MCF 10A (cell line): ENCODE results near the gene CYP2A13. TPM values are rescaled to one million over a fixed set of nuclear protein-coding genes. Genes with fewer than 3 reads are reported as not detected.
"Not testable (repeated sequence)": the region's sequence is repeated elsewhere in the genome, so short reads cannot be mapped to it uniquely, and the experiment has no call there.

Experiments
- BruUV-seq: library from RNA; stranded (reverse); fragments of 400-500 nt; replicated peaks from 2 replicates; lab custom pipeline; 2021; lab: Mats Ljungman, UMichigan
- CTCF ChIA-PET: fragments of 300-600 bp; sonication (Branson Sonifier 250); formaldehyde crosslinking; extraction: SDS; loops from one replicate; lab custom pipeline; 2021; ENCODE audit warnings: antibody characterized with exemption, inconsistent platforms; lab: Yijun Ruan, JAX
- POLR2A ChIA-PET: fragments of 300-600, 350-650 bp; sonication (Branson Sonifier 250); formaldehyde crosslinking; extraction: SDS; loops from one replicate; lab custom pipeline; 2020; ENCODE audit warnings: antibody characterized with exemption, inconsistent platforms; lab: Yijun Ruan, JAX
- DNase-seq: peaks from one replicate; pipeline ENCODE4 v3.0.0-alpha.2; 2018; ENCODE audit not compliant: unreplicated experiment
- H3K27ac Mint-ChIP-seq: one replicate; pipeline ENCODE4 v1.8.0; 2022; ENCODE audit warnings: mild to moderate bottlenecking, low read depth, mixed read lengths; ENCODE audit not compliant: unreplicated experiment
- H3K27me3 Mint-ChIP-seq: one replicate; pipeline ENCODE4 v1.8.0; 2022; ENCODE audit warnings: mixed read lengths; ENCODE audit not compliant: insufficient read depth, unreplicated experiment
- H3K36me3 Mint-ChIP-seq: one replicate; pipeline ENCODE4 v1.8.0; 2022; ENCODE audit warnings: mild to moderate bottlenecking, moderate library complexity, mixed read lengths; ENCODE audit not compliant: insufficient read depth, unreplicated experiment
- H3K4me1 Mint-ChIP-seq: one replicate; pipeline ENCODE4 v1.8.0; 2022; ENCODE audit warnings: mixed read lengths; ENCODE audit not compliant: insufficient read depth, unreplicated experiment
- H3K4me3 Mint-ChIP-seq: one replicate; pipeline ENCODE4 v1.8.0; 2022; ENCODE audit warnings: mild to moderate bottlenecking, moderate library complexity, mixed read lengths; ENCODE audit not compliant: unreplicated experiment
- H3K9me3 Mint-ChIP-seq: one replicate; pipeline ENCODE4 v1.8.0; 2022; ENCODE audit warnings: mixed read lengths; ENCODE audit not compliant: unreplicated experiment
- CTCF ChIP-seq: fragments of 200-600 bp; IDR thresholded peaks from one replicate; pipeline ENCODE4 v1.8.0; 2022; ENCODE audit warnings: antibody characterized with exemption, mild to moderate bottlenecking; ENCODE audit not compliant: unreplicated experiment
- intact Hi-C: fragments of 100-400 bp; cut with micrococcal nuclease; formaldehyde crosslinking; loops from 2 replicates; pipeline ENCODE4 v1.14.1; 2022
- total RNA-seq: library from RNA; stranded (reverse); gene quantifications from 2 replicates; pipeline ENCODE4 v1.2.3, GENCODE V29; 2022

CYP2A13 gene
- total RNA-seq, 1 experiment from 2014 or later: not detected

- no peaks in the 10 kb centered on the region for H3K36me3 Mint-ChIP-seq
- BruUV-seq: no TSS peak
- no peak for TF ChIP-seq CTCF
- ChIA-PET POLR2A (no interaction called here), CTCF (interaction anchor here (0.6 kb wide), 1 partner anchor 1289 kb away, joined by 3 read pairs; no protein-coding TSS in a partner anchor)
- no peak overlapping the region for H3K27ac Mint-ChIP-seq
- intact Hi-C loops: no loop called here
- DNase-seq: no peak
- no peaks in the 10 kb centered on the region for H3K4me1 Mint-ChIP-seq
- H3K9me3 Mint-ChIP-seq: no peaks in the 10 kb centered on the region
- peaks cover 54% of the 10 kb centered on the region for H3K27me3 Mint-ChIP-seq
- H3K4me3 Mint-ChIP-seq: no peak overlapping the region
Measured at GRCh38 chr19:41111750-41112295, 23.6 kb downstream of the CYP2A13 start.

GRCh38 chr19:41112728-41113290, 24.6 kb downstream of the CYP2A13 start:
- BruUV-seq: no TSS peak
- Mint-ChIP-seq H3K27me3 (peaks cover 64% of the 10 kb centered on the region), H3K4me1 (no peaks in the 10 kb centered on the region), H3K4me3 (no peak overlapping the region), H3K36me3 (no peaks in the 10 kb centered on the region), H3K27ac (no peak overlapping the region), H3K9me3 (peaks cover 7% of the 10 kb centered on the region)
- POLR2A ChIA-PET: no interaction called here
- TF ChIP-seq CTCF: no peak
- no peak for DNase-seq
- intact Hi-C loops: no loop called here
- CTCF ChIA-PET: no interaction called here

- H3K27ac Mint-ChIP-seq: no peak within 1 kb of the TSS
- POLR2A ChIA-PET: no interaction called here
- no peaks in the 10 kb centered on the region for H3K4me1 Mint-ChIP-seq
- BruUV-seq: no TSS peak
- peaks cover 8% of the 10 kb centered on the region for H3K9me3 Mint-ChIP-seq
- no peak for DNase-seq
- H3K27me3 Mint-ChIP-seq: peaks cover 63% of the 10 kb centered on the region
- H3K4me3 Mint-ChIP-seq: no peak within 1 kb of the TSS
- intact Hi-C loops: no loop called here
- no peaks in the 10 kb centered on the region for H3K36me3 Mint-ChIP-seq
- TF ChIP-seq CTCF: no peak
- CTCF ChIA-PET: interaction anchor here (0.6 kb wide), 1 partner anchor 335 kb away, joined by 3 read pairs; no protein-coding TSS in a partner anchor
Measured at GRCh38 chr19:41114132-41114531, 25.9 kb downstream of the CYP2A13 start, which contains the start of gene CYP2F1. Gene CYP2F1 (plus strand): TSS chr19:41114432. CDS start chr19:41116189, 1,757 bp downstream.

GRCh38 chr19:41116261-41116660, 28.0 kb downstream of the CYP2A13 start:
- ChIA-PET CTCF (interaction anchor here (0.7 kb wide), 1 partner anchor 69 kb away, joined by 5 read pairs; no protein-coding TSS in a partner anchor), POLR2A (no interaction called here)
- no TSS peak for BruUV-seq
- no peak for TF ChIP-seq CTCF
- H3K27me3 Mint-ChIP-seq: peaks cover 53% of the 10 kb centered on the region
- H3K27ac Mint-ChIP-seq: no peak overlapping the region
- no peaks in the 10 kb centered on the region for H3K36me3 Mint-ChIP-seq
- intact Hi-C loops: no loop called here
- peaks cover 8% of the 10 kb centered on the region for H3K9me3 Mint-ChIP-seq
- H3K4me1 Mint-ChIP-seq: no peaks in the 10 kb centered on the region
- H3K4me3 Mint-ChIP-seq: no peak overlapping the region
- DNase-seq: no peak

GRCh38 chr19:41120929-41121911, 33.0 kb downstream of the CYP2A13 start:
- intact Hi-C loops, H3K4me1 Mint-ChIP-seq, H3K27ac Mint-ChIP-seq, H3K36me3 Mint-ChIP-seq, DNase-seq, H3K9me3 Mint-ChIP-seq, H3K4me3 Mint-ChIP-seq, POLR2A ChIA-PET, BruUV-seq: not testable (repeated sequence)
- H3K27me3 Mint-ChIP-seq: peaks cover 23% of the 10 kb centered on the region
- CTCF ChIA-PET: interaction anchor here (1.0 kb wide), 1 partner anchor 81 kb away, joined by 4 read pairs; no protein-coding TSS in a partner anchor
